Omental fat pad (tissue), 4 donors: ENCODE data around the gene RNF43. TPM values are rescaled to one million over a fixed set of nuclear protein-coding genes. Genes with fewer than 3 reads are reported as not detected.

ENCODE experiments used
- ATAC-seq: fragments of 150-250 bp; one replicate; pipeline ENCODE4 v1.9.1; 2016; ENCODE audit warnings: mild to moderate bottlenecking, moderate library complexity; ENCODE audit not compliant: low FRiP score
- DNase-seq: peaks from one replicate; pipeline ENCODE4 v3.0.0-alpha.2; 2019; ENCODE audit warnings: low spot score
- total RNA-seq, 4 donors: library from RNA; depleted of rRNA; stranded (reverse); fragments of >200 nt; gene quantifications; one replicate each; pipeline ENCODE4 v1.1.0, GENCODE V29; 2016
- TF ChIP-seq, protein P1 (sequence below), 3 donors: fragments of 450-650 bp; IDR thresholded peaks; one replicate each; pipeline ENCODE4 v1.5.1; 2016 to 2017; ENCODE audit warnings: antibody characterized with exemption in 3 of 3, mild to moderate bottlenecking in 3 of 3, moderate library complexity in 2 of 3

Gene RNF43
- total RNA-seq, 4 donors from 2014 or later = 0.19 to 0.28 TPM; not detected in 2

- no peak for DNase-seq
- no peak for ATAC-seq
- TF ChIP-seq, protein P1, sequence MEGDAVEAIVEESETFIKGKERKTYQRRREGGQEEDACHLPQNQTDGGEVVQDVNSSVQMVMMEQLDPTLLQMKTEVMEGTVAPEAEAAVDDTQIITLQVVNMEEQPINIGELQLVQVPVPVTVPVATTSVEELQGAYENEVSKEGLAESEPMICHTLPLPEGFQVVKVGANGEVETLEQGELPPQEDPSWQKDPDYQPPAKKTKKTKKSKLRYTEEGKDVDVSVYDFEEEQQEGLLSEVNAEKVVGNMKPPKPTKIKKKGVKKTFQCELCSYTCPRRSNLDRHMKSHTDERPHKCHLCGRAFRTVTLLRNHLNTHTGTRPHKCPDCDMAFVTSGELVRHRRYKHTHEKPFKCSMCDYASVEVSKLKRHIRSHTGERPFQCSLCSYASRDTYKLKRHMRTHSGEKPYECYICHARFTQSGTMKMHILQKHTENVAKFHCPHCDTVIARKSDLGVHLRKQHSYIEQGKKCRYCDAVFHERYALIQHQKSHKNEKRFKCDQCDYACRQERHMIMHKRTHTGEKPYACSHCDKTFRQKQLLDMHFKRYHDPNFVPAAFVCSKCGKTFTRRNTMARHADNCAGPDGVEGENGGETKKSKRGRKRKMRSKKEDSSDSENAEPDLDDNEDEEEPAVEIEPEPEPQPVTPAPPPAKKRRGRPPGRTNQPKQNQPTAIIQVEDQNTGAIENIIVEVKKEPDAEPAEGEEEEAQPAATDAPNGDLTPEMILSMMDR (IDR thresholded peaks at IDR 0.05) = no peak
Measured at GRCh38 chr17:58388302-58389190, 28.8 kb downstream of the RNF43 start.

GRCh38 chr17:58387834-58388233 lies 29.5 kb downstream of the RNF43 start:
- DNase-seq (no peak), ATAC-seq (no peak)
- TF ChIP-seq, protein P1 (IDR thresholded peaks at IDR 0.05) = no peak

- no peak for DNase-seq
- TF ChIP-seq, protein P1 (IDR thresholded peaks at IDR 0.05) = no peak
- ATAC-seq = no peak
Measured at GRCh38 chr17:58386708-58387107, 30.6 kb downstream of the RNF43 start.

- TF ChIP-seq, protein P1 (IDR thresholded peaks at IDR 0.05) = no peak
- no peak for ATAC-seq
- no peak for DNase-seq
Measured at GRCh38 chr17:58385359-58385899, 31.9 kb downstream of the RNF43 start.

DNA sequence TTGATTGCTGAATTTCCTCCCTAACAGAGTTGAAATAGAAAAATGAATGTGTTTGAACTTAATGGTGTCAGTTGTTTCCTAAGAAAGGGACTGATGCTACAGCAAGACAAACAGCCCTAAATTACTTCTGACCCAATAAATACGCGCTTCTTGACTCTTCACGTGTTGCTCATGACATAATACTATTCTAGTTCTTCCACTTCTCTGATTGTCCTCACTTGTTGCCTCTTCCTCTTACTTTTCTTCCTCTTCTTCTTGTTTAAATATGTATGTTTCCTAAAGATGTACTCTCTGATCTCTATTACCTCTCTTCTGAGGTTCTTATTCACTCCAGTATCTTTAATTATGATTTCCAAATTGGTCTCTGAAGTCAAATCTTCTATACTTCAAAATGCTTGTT lies 32.4 kb downstream of the RNF43 start:
- TF ChIP-seq, protein P1 (IDR thresholded peaks at IDR 0.05) = no peak
- ATAC-seq (no peak), DNase-seq (no peak)

- ATAC-seq = no peak
- TF ChIP-seq, protein P1 (IDR thresholded peaks at IDR 0.05) = no peak
- no peak for DNase-seq
Measured at GRCh38 chr17:58383892-58384462, 33.4 kb downstream of the RNF43 start.
